Natural killer cell treated with Interleukin-12 subunit alpha and Interleukin-12 subunit beta and Interleukin-15 and Interleukin-18, amount 100 ng/mL, for 72 hours (primary cell): ENCODE results near the gene ADGRD2. TPM values are rescaled to one million over a fixed set of nuclear protein-coding genes. Genes with fewer than 3 reads are reported as not detected.
A peak's percentile ranks its signal among the peaks of the same experiment; 100 is the strongest.

Source experiments
- ATAC-seq, 2 donors: fragments of 150-1000 bp; cut with Tn5 transposase in 1 of 2; sonication (Bioruptor Pico), chemical (Tn5 transposase) in 1 of 2; 2 replicates each; pipeline ENCODE4 v1.10.0; 2021
- DNase-seq: peaks from one replicate; pipeline ENCODE4 v3.0.0; 2022; ENCODE audit warnings: low spot score
- H3K27ac Mint-ChIP-seq, 2 donors: 1 replicate in 1 of 2; 2 replicates in 1 of 2; pipeline ENCODE4 v1.8.0; 2022; ENCODE audit warnings: mixed read lengths in 2 of 2, mild to moderate bottlenecking in 1 of 2, moderate library complexity in 1 of 2
- H3K27me3 Mint-ChIP-seq, 2 donors: 1 replicate in 1 of 2; 2 replicates in 1 of 2; pipeline ENCODE4 v1.8.0; 2022; ENCODE audit warnings: mixed read lengths in 2 of 2
- H3K36me3 Mint-ChIP-seq: one replicate; pipeline ENCODE4 v1.8.0; 2022; ENCODE audit warnings: mixed read lengths
- H3K4me1 Mint-ChIP-seq, 2 donors: 1 replicate in 1 of 2; 2 replicates in 1 of 2; pipeline ENCODE4 v1.8.0; 2022; ENCODE audit warnings: low read depth in 2 of 2, mixed read lengths in 2 of 2, mild to moderate bottlenecking in 1 of 2
- H3K4me3 Mint-ChIP-seq: one replicate; pipeline ENCODE4 v1.8.0; 2022; ENCODE audit warnings: mixed read lengths
- H3K9me3 Mint-ChIP-seq: 2 replicates; pipeline ENCODE4 v1.8.0; 2022; ENCODE audit warnings: mixed read lengths
- total RNA-seq, 2 donors: library from RNA; stranded (reverse); gene quantifications; one replicate each; pipeline ENCODE4 v1.2.3, GENCODE V29; 2022

ADGRD2 gene
- total RNA-seq, 2 donors from 2014 or later, result not detected

GRCh38 chr9:124503713-124504529 is 53.7 kb downstream of the ADGRD2 start:
- H3K27me3 Mint-ChIP-seq, result peaks cover 17 to 22% of the 10 kb centered on the region in 2 donors
- DNase-seq (no peak), ATAC-seq (no peak)
- H3K9me3 Mint-ChIP-seq, result no peaks in the 10 kb centered on the region
- H3K27ac Mint-ChIP-seq, result no peak overlapping the region
- H3K36me3 Mint-ChIP-seq, result peaks cover 7% of the 10 kb centered on the region
- H3K4me3 Mint-ChIP-seq, result peak overlapping the region; percentile 87
- peaks cover 10 to 13% of the 10 kb centered on the region in 2 donors for H3K4me1 Mint-ChIP-seq

DNA sequence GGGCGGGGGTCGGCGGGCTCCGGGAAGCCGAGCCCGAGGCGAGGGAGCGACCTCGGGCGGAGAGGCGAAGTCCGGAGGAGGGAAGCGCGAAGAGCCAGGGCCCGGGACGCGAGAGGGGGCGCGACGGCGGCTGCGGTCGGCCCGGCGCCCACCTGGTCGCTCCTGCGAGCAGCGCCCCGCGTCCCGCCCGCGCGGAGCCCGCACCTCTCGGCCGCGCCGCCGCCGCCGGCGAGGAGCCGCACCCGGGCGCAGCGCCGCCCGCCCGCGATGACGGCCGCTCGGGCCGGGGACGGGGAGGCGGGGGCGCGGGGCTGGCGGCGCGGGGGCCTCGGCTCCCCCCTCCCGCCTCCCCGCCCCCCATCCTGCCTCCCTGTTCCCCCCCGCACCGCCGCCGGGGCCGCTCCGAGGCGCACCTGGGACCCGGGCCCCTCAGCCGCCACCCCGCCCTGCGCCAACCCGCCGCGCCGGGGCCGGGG is 54.3 kb downstream of the ADGRD2 start:
- H3K27ac Mint-ChIP-seq, result no peak overlapping the region
- H3K4me3 Mint-ChIP-seq, result no peak overlapping the region
- H3K36me3 Mint-ChIP-seq, result peaks cover 7% of the 10 kb centered on the region
- peaks cover 10 to 13% of the 10 kb centered on the region in 2 donors for H3K4me1 Mint-ChIP-seq
- H3K27me3 Mint-ChIP-seq, result peaks cover 13 to 21% of the 10 kb centered on the region in 2 donors
- no peak for DNase-seq
- no peaks in the 10 kb centered on the region for H3K9me3 Mint-ChIP-seq
- ATAC-seq, result no peak

DNA sequence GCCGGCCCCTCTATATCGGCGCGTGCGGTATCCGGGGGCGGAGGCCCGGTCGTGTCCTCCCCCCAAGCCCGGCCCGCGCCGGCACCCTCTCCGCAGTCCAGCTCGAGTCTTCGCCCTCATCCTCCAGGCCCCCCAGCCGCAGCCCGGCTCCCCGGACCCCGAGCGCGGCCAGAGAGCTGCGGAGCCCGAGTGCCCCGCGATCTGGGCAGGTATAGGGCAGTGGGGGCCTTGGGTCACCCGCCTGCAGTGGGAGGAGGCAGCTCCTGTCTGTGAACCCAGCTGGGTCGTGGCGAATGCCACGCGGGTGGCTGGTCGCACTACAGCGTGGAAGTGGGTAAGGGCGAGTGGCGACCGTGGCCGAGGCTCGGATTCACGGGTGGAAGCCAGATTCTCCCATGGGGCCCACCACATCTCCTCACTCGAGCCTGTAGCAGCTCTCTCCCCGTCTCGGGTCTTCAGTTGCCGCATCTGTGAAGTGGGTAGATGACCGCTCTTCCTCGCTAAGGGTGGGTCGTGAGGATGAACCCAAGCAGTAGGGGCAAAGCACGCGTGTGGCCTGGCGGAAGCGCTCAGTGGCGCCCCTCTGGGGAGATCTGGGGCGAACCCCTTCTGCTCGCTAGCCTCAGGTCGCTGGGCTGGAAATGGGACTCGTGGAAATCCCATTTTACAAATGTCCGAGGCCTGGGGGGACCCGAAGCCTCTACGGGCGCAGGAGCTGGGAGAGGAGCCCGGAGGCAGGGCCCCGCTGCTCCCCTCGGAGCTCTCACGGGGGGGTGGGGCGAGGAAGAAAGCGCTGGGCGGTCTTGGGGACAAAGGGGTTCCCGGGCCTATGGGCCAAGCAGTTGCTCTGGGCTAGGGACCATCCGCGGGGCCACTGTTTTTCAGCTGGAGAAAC is 55.0 kb downstream of the ADGRD2 start:
- Mint-ChIP-seq H3K36me3 (peaks cover 7% of the 10 kb centered on the region), H3K27me3 (peaks cover 10 to 19% of the 10 kb centered on the region in 2 donors), H3K9me3 (no peaks in the 10 kb centered on the region), H3K27ac (no peak overlapping the region), H3K4me3 (no peak overlapping the region), H3K4me1 (peaks cover 10 to 13% of the 10 kb centered on the region in 2 donors)
- no peak for DNase-seq
- ATAC-seq, result no peak

DNA sequence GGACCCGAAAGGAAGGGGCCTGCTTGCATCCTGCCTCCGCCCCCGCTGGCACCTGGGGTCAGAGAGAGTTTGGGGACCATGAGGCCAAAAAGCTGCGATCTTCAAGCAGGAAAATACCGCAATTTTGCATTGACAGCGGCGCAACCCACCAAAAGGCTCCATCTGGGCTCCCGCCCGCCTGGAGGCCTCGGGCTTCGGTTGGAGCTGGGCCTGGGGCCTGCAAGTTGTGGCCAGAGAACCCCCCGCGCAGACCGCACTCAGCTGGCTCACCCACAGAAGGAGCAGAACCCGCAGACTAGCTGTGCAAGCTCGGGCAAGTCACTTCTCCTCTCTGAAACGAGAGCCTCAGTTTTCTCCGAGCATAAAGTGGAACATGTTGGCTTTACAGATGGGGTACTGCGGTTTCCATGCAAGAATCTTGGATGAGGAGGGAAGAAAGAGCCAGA is 55.7 kb downstream of the ADGRD2 start:
- no peaks in the 10 kb centered on the region for H3K9me3 Mint-ChIP-seq
- DNase-seq (no peak), ATAC-seq (no peak)
- H3K4me1 Mint-ChIP-seq, result peaks cover 7 to 9% of the 10 kb centered on the region in 2 donors
- H3K4me3 Mint-ChIP-seq, result no peak overlapping the region
- peaks cover 7% of the 10 kb centered on the region for H3K36me3 Mint-ChIP-seq
- H3K27me3 Mint-ChIP-seq, result peaks cover 10 to 15% of the 10 kb centered on the region in 2 donors
- H3K27ac Mint-ChIP-seq, result no peak overlapping the region

DNA sequence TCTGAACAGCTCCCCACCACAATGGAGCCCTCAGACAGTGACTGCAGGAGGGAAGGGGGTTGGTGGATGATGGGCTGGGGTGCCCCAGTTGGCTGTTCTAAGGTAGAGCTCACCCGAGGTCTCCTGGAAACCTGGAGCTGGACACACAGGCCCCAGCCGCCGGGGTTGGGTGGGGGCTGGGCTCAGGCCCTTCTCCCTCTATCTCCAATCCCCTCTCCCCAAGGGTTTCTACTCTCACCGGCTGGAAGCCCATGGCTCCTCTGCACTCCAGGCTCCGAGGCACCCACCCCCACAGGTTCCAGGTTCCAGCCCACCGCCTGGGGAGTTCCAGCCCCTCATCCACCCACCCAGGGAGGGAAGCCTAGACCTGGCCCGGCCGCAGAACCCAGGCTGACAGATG is 56.2 kb downstream of the ADGRD2 start:
- Mint-ChIP-seq H3K9me3 (no peaks in the 10 kb centered on the region), H3K36me3 (peaks cover 7% of the 10 kb centered on the region), H3K4me1 (peaks cover 6 to 7% of the 10 kb centered on the region in 2 donors), H3K27me3 (peaks cover 10 to 14% of the 10 kb centered on the region in 2 donors), H3K4me3 (no peak overlapping the region), H3K27ac (no peak overlapping the region)
- ATAC-seq (no peak), DNase-seq (no peak)

DNA sequence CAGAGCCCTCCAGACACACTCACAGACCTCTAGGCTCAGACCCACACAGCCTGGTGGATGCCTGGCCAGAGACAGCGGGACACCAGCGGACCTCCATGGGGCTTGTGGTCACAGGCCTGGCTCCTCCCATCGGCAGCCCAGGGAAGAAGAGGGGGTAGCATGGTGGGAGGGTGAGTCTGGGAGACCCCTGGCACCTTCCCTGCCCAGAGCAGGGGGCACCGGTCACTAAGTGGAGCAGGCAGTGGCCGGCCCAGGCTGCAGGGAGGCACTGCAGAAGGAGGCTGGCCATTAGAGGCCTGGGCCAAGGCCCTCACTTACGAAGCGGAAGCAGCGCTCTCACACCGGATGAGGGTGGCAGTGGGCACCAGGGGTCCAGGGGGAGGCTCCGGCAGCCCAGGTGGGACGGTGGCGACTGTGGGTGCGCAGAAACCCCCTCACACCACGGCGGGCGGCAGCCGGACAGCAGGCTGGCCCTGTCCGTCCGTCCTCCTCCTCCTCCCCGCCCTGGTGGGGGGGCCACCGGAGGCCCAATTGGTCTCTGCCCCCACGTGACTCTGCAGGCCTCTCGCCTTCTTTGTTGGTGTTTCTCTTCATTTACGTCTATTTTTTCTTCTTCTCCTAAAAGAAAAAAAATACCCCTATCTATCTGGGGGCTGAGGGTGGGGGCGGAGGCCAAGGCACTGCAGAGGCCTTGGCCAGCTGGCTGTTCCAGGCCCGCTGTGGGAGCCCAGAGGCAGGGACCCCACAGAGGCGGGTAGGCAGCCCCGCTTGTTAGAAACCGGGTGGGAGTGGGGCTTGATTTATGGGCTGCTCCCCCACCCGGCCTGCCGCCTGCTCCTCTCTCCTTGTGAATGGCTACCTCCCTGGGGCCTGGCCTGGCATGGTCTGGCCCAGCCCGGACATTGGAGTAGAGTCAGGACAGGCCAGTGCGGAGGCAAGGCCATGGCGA is 57.0 kb downstream of the ADGRD2 start, which contains the start of gene NR5A1:
TSS of gene NR5A1 (minus strand) at position 469 of the 949 bp plus-strand sequence. CDS start 4,004 bp downstream, outside the sequence.
- H3K36me3 Mint-ChIP-seq, result peaks cover 7% of the 10 kb centered on the region
- DNase-seq (no peak), ATAC-seq (peak in 1 of 2 donors; percentile 21)
- peaks cover 6 to 7% of the 10 kb centered on the region in 2 donors for H3K4me1 Mint-ChIP-seq
- H3K4me3 Mint-ChIP-seq, result no peak within 1 kb of the TSS
- no peak within 1 kb of the TSS for H3K27ac Mint-ChIP-seq
- H3K9me3 Mint-ChIP-seq, result no peaks in the 10 kb centered on the region
- peaks cover 10 to 18% of the 10 kb centered on the region in 2 donors for H3K27me3 Mint-ChIP-seq

DNA sequence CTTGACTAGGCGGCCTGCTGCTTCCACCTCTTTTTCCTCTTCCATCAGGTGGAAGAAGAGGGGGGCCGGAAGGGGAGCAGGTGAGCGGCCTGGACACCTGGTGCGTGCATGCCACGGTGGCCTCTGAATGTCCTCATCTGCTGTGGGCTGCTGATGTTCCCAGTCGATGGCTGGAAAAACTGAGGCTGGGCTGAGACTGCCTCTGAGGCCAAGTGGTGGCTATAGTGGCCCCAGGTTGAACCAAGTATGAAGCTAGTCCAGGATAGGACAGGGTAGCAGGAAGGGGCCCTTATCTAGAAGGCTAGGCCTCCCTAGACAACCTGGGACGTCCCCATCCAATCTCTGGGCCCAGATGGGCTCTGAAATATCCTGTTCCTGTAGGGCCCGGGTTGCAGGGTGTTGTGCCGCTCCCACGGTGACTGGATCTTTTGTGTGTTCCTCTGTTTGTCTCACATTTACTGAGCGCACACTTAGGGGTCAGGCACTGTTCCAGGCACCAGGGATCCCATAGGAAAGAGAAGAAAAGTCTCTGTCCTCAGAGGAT is 57.7 kb downstream of the ADGRD2 start:
- DNase-seq (no peak), ATAC-seq (no peak)
- H3K4me3 Mint-ChIP-seq, result no peak overlapping the region
- no peaks in the 10 kb centered on the region for H3K9me3 Mint-ChIP-seq
- peaks cover 7% of the 10 kb centered on the region for H3K36me3 Mint-ChIP-seq
- H3K27ac Mint-ChIP-seq, result no peak overlapping the region
- peaks cover 6 to 7% of the 10 kb centered on the region in 2 donors for H3K4me1 Mint-ChIP-seq
- H3K27me3 Mint-ChIP-seq, result peaks cover 10 to 18% of the 10 kb centered on the region in 2 donors

GRCh38 chr9:124510650-124511425 is 60.6 kb downstream of the ADGRD2 start:
- Mint-ChIP-seq H3K4me1 (no peaks in the 10 kb centered on the region), H3K27ac (no peak overlapping the region), H3K9me3 (no peaks in the 10 kb centered on the region), H3K27me3 (peaks cover 0 to 10% of the 10 kb centered on the region in 2 donors), H3K36me3 (no peaks in the 10 kb centered on the region), H3K4me3 (no peak overlapping the region)
- DNase-seq (no peak), ATAC-seq (peak in 1 of 2 donors; percentile 12)

- no peaks in the 10 kb centered on the region for H3K36me3 Mint-ChIP-seq
- DNase-seq (no peak), ATAC-seq (no peak)
- no peaks in the 10 kb centered on the region for H3K9me3 Mint-ChIP-seq
- H3K27ac Mint-ChIP-seq, result no peak overlapping the region
- H3K4me1 Mint-ChIP-seq, result no peaks in the 10 kb centered on the region
- peaks cover 0 to 10% of the 10 kb centered on the region in 2 donors for H3K27me3 Mint-ChIP-seq
- H3K4me3 Mint-ChIP-seq, result no peak overlapping the region
Measured at GRCh38 chr9:124511426-124511840, 61.2 kb downstream of the ADGRD2 start.

GRCh38 chr9:124511891-124512805 is 61.9 kb downstream of the ADGRD2 start:
- H3K36me3 Mint-ChIP-seq, result no peaks in the 10 kb centered on the region
- H3K27me3 Mint-ChIP-seq, result peaks cover 0 to 8% of the 10 kb centered on the region in 2 donors
- DNase-seq, result no peak
- no peak overlapping the region for H3K4me3 Mint-ChIP-seq
- H3K4me1 Mint-ChIP-seq, result no peaks in the 10 kb centered on the region
- no peak overlapping the region for H3K27ac Mint-ChIP-seq
- no peaks in the 10 kb centered on the region for H3K9me3 Mint-ChIP-seq
- ATAC-seq, result no peak

GRCh38 chr9:124512806-124513204 is 62.6 kb downstream of the ADGRD2 start:
- Mint-ChIP-seq H3K4me1 (no peaks in the 10 kb centered on the region), H3K9me3 (no peaks in the 10 kb centered on the region), H3K4me3 (no peak overlapping the region), H3K27ac (no peak overlapping the region), H3K27me3 (peaks cover 0 to 9% of the 10 kb centered on the region in 2 donors), H3K36me3 (no peaks in the 10 kb centered on the region)
- DNase-seq (no peak), ATAC-seq (peak in 1 of 2 donors; percentile 17)
